AG04450 (cell line): ENCODE measurements around the gene HOXB7. TPM values are rescaled to one million over a fixed set of nuclear protein-coding genes. Genes with fewer than 3 reads are reported as not detected.

Experiments used
- CTCF ChIA-PET: fragments of 300-600, 350-600 bp; formaldehyde crosslinking; extraction: SDS; loops from one replicate; lab custom pipeline; 2022; ENCODE audit warnings: antibody characterized with exemption, inconsistent platforms; lab: Charles Lee
- POLR2A ChIA-PET: fragments of 350-600 bp; formaldehyde crosslinking; extraction: SDS; loops from one replicate; lab custom pipeline; 2021; ENCODE audit warnings: antibody characterized with exemption, inconsistent platforms; lab: Yijun Ruan, JAX
- DNase-seq: peaks from one replicate; pipeline ENCODE4 v3.0.0-alpha.2; 2011; ENCODE audit warnings: low read depth, low spot score
- H3K27ac ChIP-seq: one replicate; pipeline ENCODE4 v1.5.1; 2012; ENCODE audit warnings: low read depth, low read length, control low read depth
- H3K27me3 ChIP-seq: one replicate; pipeline ENCODE4 v1.6.0; 2012; ENCODE audit warnings: low read length; ENCODE audit not compliant: control insufficient read depth, insufficient read depth
- H3K4me3 ChIP-seq: 2 replicates; pipeline ENCODE4 v1.5.1; 2011; ENCODE audit warnings: mild to moderate bottlenecking, low read depth, low read length, control low read depth
- H3K9me3 ChIP-seq: 2 replicates; pipeline ENCODE4 v1.5.1; 2012; ENCODE audit warnings: low read length; ENCODE audit not compliant: control insufficient read depth, insufficient read depth
- polyA plus RNA-seq: library from polyadenylated mRNA; depleted of rRNA; stranded (reverse); fragments of >200 nt; gene quantifications from 2 replicates; pipeline ENCODE4 v1.2.3, GENCODE V29; 2011
- TF ChIP-seq, protein P1 (sequence below): IDR thresholded peaks from 2 replicates; pipeline ENCODE4 v1.5.1; 2011; ENCODE audit warnings: low read depth, low read length, control low read depth, inconsistent platforms

HOXB7 gene
- polyA plus RNA-seq, 1 experiment, result 11.3 TPM

DNA sequence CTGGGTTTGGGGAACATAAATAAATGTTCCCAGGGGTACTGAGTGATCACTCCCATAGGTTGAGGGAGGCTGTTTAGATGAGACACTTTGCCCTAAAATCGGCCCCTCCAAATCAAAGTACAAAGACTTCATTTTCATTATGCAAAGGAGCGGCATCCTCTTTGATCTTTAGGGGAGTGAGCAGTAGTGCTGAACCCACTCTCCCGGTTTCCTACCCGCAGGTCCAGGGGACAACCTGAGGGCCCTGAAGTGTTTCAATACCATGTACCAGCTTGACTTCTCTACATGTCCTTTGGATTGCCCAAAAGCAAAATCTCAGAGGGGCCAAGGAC lies 9.6 kb downstream of the HOXB7 start:
- Histone ChIP-seq H3K9me3 (peaks cover 3% of the 10 kb centered on the region; the same call in 1 of the 2 replicates), H3K27me3 (peaks cover 5% of the 10 kb centered on the region), H3K4me3 (no peak overlapping the region), H3K27ac (no peak overlapping the region)
- ChIA-PET CTCF (interaction anchor here (1.2 to 1.4 kb wide), 2 partner anchors 264 to 293 kb away, joined by 3 to 6 read pairs; no protein-coding TSS in a partner anchor), POLR2A (no interaction called here)
- TF ChIP-seq, protein P1, sequence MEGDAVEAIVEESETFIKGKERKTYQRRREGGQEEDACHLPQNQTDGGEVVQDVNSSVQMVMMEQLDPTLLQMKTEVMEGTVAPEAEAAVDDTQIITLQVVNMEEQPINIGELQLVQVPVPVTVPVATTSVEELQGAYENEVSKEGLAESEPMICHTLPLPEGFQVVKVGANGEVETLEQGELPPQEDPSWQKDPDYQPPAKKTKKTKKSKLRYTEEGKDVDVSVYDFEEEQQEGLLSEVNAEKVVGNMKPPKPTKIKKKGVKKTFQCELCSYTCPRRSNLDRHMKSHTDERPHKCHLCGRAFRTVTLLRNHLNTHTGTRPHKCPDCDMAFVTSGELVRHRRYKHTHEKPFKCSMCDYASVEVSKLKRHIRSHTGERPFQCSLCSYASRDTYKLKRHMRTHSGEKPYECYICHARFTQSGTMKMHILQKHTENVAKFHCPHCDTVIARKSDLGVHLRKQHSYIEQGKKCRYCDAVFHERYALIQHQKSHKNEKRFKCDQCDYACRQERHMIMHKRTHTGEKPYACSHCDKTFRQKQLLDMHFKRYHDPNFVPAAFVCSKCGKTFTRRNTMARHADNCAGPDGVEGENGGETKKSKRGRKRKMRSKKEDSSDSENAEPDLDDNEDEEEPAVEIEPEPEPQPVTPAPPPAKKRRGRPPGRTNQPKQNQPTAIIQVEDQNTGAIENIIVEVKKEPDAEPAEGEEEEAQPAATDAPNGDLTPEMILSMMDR, result no peak
- DNase-seq, result no peak

DNA sequence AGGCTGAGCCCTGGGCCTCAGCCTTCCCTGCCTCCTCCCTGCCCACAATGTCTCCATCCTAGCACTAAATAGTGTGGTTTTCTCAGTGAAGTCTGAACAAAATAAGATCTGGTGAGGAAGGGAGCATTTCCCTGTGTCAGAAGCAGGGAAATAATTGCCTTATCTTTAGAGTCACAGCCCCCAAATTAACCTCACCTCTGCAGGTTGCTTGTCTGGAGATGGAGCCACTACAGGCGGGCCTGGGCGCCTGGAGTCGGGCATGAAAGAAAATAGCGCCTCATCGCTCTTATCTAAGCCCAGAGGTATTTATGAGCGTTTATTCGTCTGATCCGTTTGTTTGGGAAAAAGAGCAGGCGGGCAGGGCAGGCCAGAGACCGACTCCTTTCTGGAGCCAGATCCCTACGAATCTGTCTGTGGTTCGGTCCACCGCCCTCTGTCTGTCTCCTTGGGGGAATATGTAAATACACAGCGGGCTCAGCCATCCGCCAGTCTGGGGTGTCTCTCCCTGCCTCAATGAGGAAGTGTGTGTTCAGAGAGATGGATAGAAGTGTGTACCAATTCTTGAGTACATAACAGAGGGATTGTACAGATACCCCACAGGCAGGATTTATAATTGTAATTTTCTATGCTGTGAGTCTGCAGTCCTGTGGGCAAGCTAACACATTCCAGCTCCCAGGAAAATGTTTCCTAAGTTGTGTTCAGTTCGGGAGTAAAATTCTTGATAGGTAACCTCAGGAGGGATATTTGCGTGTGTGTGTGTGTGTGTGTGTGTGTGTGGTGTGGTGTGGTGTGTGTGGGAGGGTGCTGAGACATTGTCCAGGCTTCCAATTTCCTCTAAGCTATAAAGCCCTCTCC lies 10.3 kb downstream of the HOXB7 start:
- ChIA-PET POLR2A (interaction anchor here (0.7 kb wide), 2 partner anchors 9 to 10 kb away, joined by 3 to 4 read pairs; partner anchors contain the start of gene HOXB7), CTCF (interaction anchor here (1.2 to 1.4 kb wide), 2 partner anchors 264 to 293 kb away, joined by 3 to 6 read pairs; no protein-coding TSS in a partner anchor)
- no peak overlapping the region for H3K4me3 ChIP-seq
- TF ChIP-seq, protein P1, result no peak
- H3K9me3 ChIP-seq, result no peaks in the 10 kb centered on the region; the same call in 1 of the 2 replicates
- no peak for DNase-seq
- H3K27me3 ChIP-seq, result peaks cover 5% of the 10 kb centered on the region
- no peak overlapping the region for H3K27ac ChIP-seq

DNA sequence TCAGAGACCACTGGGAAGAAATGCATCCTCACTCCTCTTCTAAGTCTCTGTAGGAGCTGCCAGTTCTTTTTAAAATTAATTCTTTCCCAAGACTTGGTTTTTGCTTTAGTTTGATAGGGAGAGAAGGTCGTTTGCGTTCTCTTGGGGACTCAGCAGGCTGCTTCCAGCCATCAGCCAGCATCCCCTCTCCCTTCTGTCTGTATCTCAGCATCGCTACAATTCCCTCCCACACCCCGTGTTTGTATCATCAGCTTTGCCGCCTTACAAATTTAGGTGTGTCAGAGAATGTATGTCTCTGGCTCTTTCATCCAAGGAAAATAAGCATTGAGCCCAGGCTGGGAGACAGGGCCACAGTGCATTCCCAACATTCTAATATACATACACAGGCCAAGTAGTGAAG lies 11.5 kb downstream of the HOXB7 start:
- H3K27me3 ChIP-seq, result peaks cover 5% of the 10 kb centered on the region

DNA sequence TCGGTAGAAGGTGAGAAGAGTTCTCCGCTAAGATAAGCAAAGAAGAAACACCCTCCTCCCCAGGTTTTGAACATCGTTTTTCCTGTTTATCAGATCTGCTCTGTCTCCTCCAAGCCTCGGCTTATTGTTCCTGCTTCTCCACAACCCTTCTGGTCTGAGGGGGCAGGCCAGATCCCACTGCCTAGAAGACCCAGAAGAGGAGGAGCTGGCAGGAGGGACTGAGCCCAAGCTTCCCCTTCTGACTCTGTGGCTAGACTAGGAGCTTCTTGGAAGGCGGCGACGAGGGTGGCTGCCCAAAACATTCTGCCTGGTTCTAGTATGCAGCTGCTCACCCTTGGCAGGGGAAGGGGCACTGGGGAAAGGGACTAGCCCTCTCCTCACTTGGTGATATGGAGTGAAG lies 12.1 kb downstream of the HOXB7 start:
- TF ChIP-seq, protein P1, result no peak
- H3K4me3 ChIP-seq, result peak overlapping the region; percentile 76
- H3K27ac ChIP-seq, result peak overlapping the region; percentile 83
- ChIA-PET POLR2A (interaction anchor here (0.7 to 3.0 kb wide), 4 partner anchors 11 to 50 kb away, joined by 3 to 13 read pairs (median 4); no protein-coding TSS in a partner anchor), CTCF (interaction anchor here (0.8 kb wide), 1 partner anchor 247 kb away, joined by 3 read pairs; no protein-coding TSS in a partner anchor)
- no peaks in the 10 kb centered on the region; the same call in 1 of the 2 replicates for H3K9me3 ChIP-seq
- H3K27me3 ChIP-seq, result peaks cover 2% of the 10 kb centered on the region
- no peak for DNase-seq

More for the DNA sequence above, 11.5 kb downstream of the HOXB7 start:
- DNase-seq, result no peak
- ChIA-PET CTCF (no interaction called here), POLR2A (no interaction called here)
- Histone ChIP-seq H3K27ac (no peak overlapping the region), H3K4me3 (no peak overlapping the region), H3K9me3 (no peaks in the 10 kb centered on the region; the same call in 1 of the 2 replicates)
- TF ChIP-seq, protein P1, result no peak
